Heart left ventricle (tissue), 16 donors: ENCODE results near the gene G0S2. TPM values are rescaled to one million over a fixed set of nuclear protein-coding genes. Genes with fewer than 3 reads are reported as not detected.

ENCODE experiments used
- ATAC-seq, 4 donors: fragments of 200-7000 bp; cut with Tn5 transposase; one replicate each; pipeline ENCODE4 v1.9.1; 2020 to 2022; ENCODE audit warnings: moderate library complexity in 4 of 4, mild to moderate bottlenecking in 3 of 4, moderate number of reproducible peaks in 1 of 4
- DNase-seq, 5 donors: peaks; one replicate each; pipeline ENCODE4 v3.0.0-alpha.2; 2020
- H3K27ac ChIP-seq, 12 donors: fragments of 200-600 bp; sonication (generic) in 4 of 12; one replicate each; pipeline versions ENCODE4 v1.5.0 to v1.8.0; 2016 to 2022; ENCODE audit warnings: mild to moderate bottlenecking in 2 of 12
- H3K27me3 ChIP-seq, 9 donors: fragments of 200-600 bp; sonication (generic) in 2 of 9; one replicate each; pipeline versions ENCODE4 v1.5.1 to v1.8.0; 2016 to 2022; ENCODE audit warnings: mild to moderate bottlenecking in 3 of 9
- H3K36me3 ChIP-seq, 9 donors: fragments of 200-600 bp; sonication (generic) in 2 of 9; one replicate each; pipeline versions ENCODE4 v1.5.0 to v1.8.0; 2018 to 2022; ENCODE audit warnings: mild to moderate bottlenecking in 2 of 9
- H3K4me1 ChIP-seq, 12 donors: fragments of 200-600 bp; sonication (generic) in 4 of 12; one replicate each; pipeline versions ENCODE4 v1.5.0 to v1.8.0; 2016 to 2022; ENCODE audit warnings: mild to moderate bottlenecking in 3 of 12
- H3K4me3 ChIP-seq, 12 donors: fragments of 200-600 bp; sonication (generic) in 4 of 12; one replicate each; pipeline versions ENCODE4 v1.5.0 to v1.8.0; 2017 to 2022; ENCODE audit warnings: mild to moderate bottlenecking in 9 of 12, moderate library complexity in 4 of 12
- H3K9me3 ChIP-seq, 12 donors: fragments of 200-600 bp; sonication (generic) in 4 of 12; one replicate each; pipeline versions ENCODE4 v1.5.0 to v1.8.0; 2016 to 2022; ENCODE audit warnings: mild to moderate bottlenecking in 1 of 12
- CTCF ChIP-seq, 12 donors: fragments of 200-600 bp; sonication (generic) in 4 of 12; IDR thresholded peaks; one replicate each; pipeline versions ENCODE4 v1.5.0 to v1.8.0; 2018 to 2022; ENCODE audit warnings: antibody characterized with exemption in 12 of 12, mild to moderate bottlenecking in 5 of 12
- POLR2A ChIP-seq, 2 donors: fragments of 450-650 bp; IDR thresholded peaks; one replicate each; pipeline ENCODE4 v1.6.1; 2017; ENCODE audit warnings: antibody characterized with exemption in 2 of 2, mild to moderate bottlenecking in 2 of 2, moderate library complexity in 2 of 2
- WGBS, 4 donors: extraction: QIAGEN DNeasy Blood & Tissue Kit in 2 of 4; methylation state at CpG; one replicate each; pipeline versions ENCODE4 v1.1.5 to v1.1.7; 2013 to 2018; 5-methylcytosine and 5-hydroxymethylcytosine counted together
- intact Hi-C, 10 donors: fragments of 100-400 bp; cut with DNase I; formaldehyde crosslinking; loops; one replicate each; pipeline versions ENCODE4 v1.11.1 to v1.14.2; 2022
- polyA plus RNA-seq, 2 donors: library from polyadenylated mRNA; stranded (reverse); fragments of 200-250 nt; gene quantifications; one replicate each; pipeline ENCODE4 v1.2.3, GENCODE V29; 2013
- total RNA-seq, 9 donors: library from RNA; depleted of rRNA in 2 of 9; stranded (reverse); fragments of >200 nt in 2 of 9; fragmentation: NEBNext Ultra II Directional in 3 of 9; extraction: Animal tissue kit (Norgen Biotek cat#: 25700) in 3 of 9; gene quantifications; one replicate each; pipeline versions ENCODE4 v1.1.0 to v1.2.4, GENCODE V29; 2016 to 2023
- donor health status: ischemic (EF 13 %, LVEDD 7.1; RV severe dilation, severe dysfunction).
- donor health status: healthy with polysubstance abuse.
- donor health status: DM: no; HTN: yes; CAD: no.
- donor health status: DM: no; HTN: no; CAD: no.
- donor health status: ischemic (EF 25% LVEDD 6.9; RV normal size, moderate dysfunction).
- donor health status: ischemic (EF 25% LVEDD 5.7; RV mildly dilated, moderate dysfunction).
- donor health status: healthy.
- donor health status: DM: yes; HTN: yes; CAD: no.
- donor health status: ischemic (EF 35%, LVEDD 5.7; RV mildly dilated, moderate dysfunction).
- donor health status: nonischemic (EF 11% LVEDD 7.7; RV severe dilation, severe dysfunction).
- donor health status: DM: yes; HTN: yes; CAD: no.
- donor health status: PGD.
- donor health status: ischemic (EF 29% LVEDD 5.4; RV normal size, mild dysfunction).
- donor health status: nonischemic (EF 23%, LVEDD 6.1; RV moderate dilation, normal function).

Gene G0S2
- total and polyA plus RNA-seq, 11 donors: 87.6 to 600 (median 212) TPM

GRCh38 chr1:209661071-209661470, 14.1 kb upstream of the G0S2 start:
- intact Hi-C loops: no loop called here
- H3K4me1 ChIP-seq: peaks cover 0 to 17% (median 0%) of the 10 kb centered on the region in 12 donors
- TF ChIP-seq CTCF (IDR thresholded peaks at IDR 0.05) (no peak), POLR2A (IDR thresholded peaks at IDR 0.05) (no peak)
- H3K9me3 ChIP-seq: no peaks in the 10 kb centered on the region
- no peak overlapping the region for H3K27ac ChIP-seq
- H3K4me3 ChIP-seq: no peak overlapping the region
- ATAC-seq (no peak), DNase-seq (no peak)
- no peaks in the 10 kb centered on the region for H3K36me3 ChIP-seq
- H3K27me3 ChIP-seq: no peaks in the 10 kb centered on the region
- WGBS, 4 donors: 82 to 93% (median 86%) methylated on average over 1 of the region's 1 CpG

DNA sequence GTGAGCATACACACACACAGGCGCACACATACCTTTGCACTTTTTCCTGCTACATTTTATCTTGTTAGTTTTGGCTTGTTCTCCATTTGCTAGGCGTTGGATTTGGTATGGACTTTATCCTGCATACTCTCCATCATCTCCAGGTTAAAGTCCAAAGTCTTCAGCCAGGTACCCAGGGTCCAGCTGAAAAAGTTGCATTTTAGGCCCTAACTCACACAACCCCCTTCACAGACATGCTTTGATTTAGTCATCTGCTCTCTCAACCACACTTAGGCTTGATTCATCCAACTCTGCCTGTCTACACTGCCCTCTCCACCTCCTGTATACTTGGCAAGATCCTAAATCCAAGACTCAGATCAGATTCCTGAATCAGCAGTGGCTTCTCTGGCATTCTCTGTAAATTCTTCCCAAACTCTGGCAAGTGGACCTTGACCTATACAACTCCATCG, 12.3 kb upstream of the G0S2 start:
- no peak overlapping the region for H3K27ac ChIP-seq
- H3K9me3 ChIP-seq: no peaks in the 10 kb centered on the region
- DNase-seq: no peak
- no peak overlapping the region for H3K4me3 ChIP-seq
- no peak for TF ChIP-seq CTCF (IDR thresholded peaks at IDR 0.05)
- no peak for TF ChIP-seq POLR2A (IDR thresholded peaks at IDR 0.05)
- ATAC-seq: no peak
- no peaks in the 10 kb centered on the region for H3K36me3 ChIP-seq
- intact Hi-C loops: no loop called here
- no peaks in the 10 kb centered on the region for H3K27me3 ChIP-seq
- WGBS, 4 donors: 93 to 97% (median 95%) methylated on average over 3 of the region's 3 CpGs
- peaks cover 0 to 14% (median 0%) of the 10 kb centered on the region in 12 donors for H3K4me1 ChIP-seq

DNA sequence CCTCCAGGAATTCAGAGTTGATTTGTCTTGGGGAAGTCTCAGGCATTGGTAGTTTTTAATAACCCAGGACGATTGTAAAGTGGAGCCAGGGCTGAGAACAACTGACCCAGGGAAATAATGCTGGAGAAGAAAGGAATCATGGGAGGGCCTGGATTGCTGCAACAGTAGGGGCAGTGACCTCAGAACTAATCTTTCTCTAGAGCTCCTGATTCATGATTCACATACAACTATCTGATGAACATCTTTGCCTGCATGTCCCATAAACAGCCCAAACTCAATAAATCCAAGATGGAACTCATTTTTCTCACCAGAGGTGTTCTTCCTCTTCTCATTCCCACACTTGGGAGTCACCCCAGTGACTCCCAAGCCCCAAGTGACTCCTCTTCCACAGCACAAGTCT, 8.1 kb upstream of the G0S2 start:
- ATAC-seq (no peak), DNase-seq (no peak)
- H3K36me3 ChIP-seq: no peaks in the 10 kb centered on the region
- intact Hi-C loops: no loop called here
- no peak overlapping the region for H3K27ac ChIP-seq
- H3K4me3 ChIP-seq: no peak overlapping the region
- TF ChIP-seq POLR2A (IDR thresholded peaks at IDR 0.05): no peak
- no peak for TF ChIP-seq CTCF (IDR thresholded peaks at IDR 0.05)
- WGBS, 4 donors: 75 to 82% (median 78%) methylated on average over 1 of the region's 1 CpG
- no peaks in the 10 kb centered on the region for H3K27me3 ChIP-seq
- peaks cover 0 to 12% (median 0%) of the 10 kb centered on the region in 12 donors for H3K9me3 ChIP-seq
- H3K4me1 ChIP-seq: peaks cover 0 to 3% (median 0%) of the 10 kb centered on the region in 12 donors

DNA sequence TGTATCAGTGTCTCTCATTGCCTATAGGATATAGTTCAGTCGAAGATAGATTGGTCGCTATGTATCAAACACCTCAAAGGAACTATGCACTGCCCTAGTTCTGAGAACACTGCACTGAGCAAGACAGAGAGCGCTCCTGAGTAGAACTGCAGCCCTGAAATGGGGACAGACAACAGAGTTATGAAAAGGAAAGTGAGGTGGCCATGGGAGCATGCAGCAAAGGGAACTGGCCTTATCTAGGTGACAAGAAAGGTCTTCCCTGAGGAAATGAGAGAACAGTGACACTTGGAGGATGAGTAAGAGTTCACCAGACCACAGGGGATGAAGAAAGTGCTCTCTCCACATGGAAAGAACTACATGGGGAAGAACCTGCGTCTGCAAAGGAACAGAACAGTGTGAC, 7.5 kb upstream of the G0S2 start:
- TF ChIP-seq POLR2A (IDR thresholded peaks at IDR 0.05) (no peak), CTCF (IDR thresholded peaks at IDR 0.05) (no peak)
- DNase-seq (no peak), ATAC-seq (no peak)
- Histone ChIP-seq H3K27me3 (no peaks in the 10 kb centered on the region), H3K27ac (no peak overlapping the region), H3K4me1 (peaks cover 0 to 3% (median 0%) of the 10 kb centered on the region in 12 donors), H3K36me3 (no peaks in the 10 kb centered on the region), H3K4me3 (no peak overlapping the region), H3K9me3 (peaks cover 0 to 12% (median 0%) of the 10 kb centered on the region in 12 donors)
- 88 to 92% (median 91%) methylated on average over 4 of the region's 4 CpGs for WGBS, 4 donors
- intact Hi-C loops: no loop called here
